ENCODE data around the gene TKTL2. TPM values are rescaled to one million over a fixed set of nuclear protein-coding genes. Genes with fewer than 3 reads are reported as not detected.

Gene TKTL2
- total and polyA plus RNA-seq, 10 of the 15 experiments (the other 5 are each of a cell fraction or from before 2014, with no cell fraction given), result 0.03 to 0.04 (median 0.03) TPM; not detected in 7

DNA sequence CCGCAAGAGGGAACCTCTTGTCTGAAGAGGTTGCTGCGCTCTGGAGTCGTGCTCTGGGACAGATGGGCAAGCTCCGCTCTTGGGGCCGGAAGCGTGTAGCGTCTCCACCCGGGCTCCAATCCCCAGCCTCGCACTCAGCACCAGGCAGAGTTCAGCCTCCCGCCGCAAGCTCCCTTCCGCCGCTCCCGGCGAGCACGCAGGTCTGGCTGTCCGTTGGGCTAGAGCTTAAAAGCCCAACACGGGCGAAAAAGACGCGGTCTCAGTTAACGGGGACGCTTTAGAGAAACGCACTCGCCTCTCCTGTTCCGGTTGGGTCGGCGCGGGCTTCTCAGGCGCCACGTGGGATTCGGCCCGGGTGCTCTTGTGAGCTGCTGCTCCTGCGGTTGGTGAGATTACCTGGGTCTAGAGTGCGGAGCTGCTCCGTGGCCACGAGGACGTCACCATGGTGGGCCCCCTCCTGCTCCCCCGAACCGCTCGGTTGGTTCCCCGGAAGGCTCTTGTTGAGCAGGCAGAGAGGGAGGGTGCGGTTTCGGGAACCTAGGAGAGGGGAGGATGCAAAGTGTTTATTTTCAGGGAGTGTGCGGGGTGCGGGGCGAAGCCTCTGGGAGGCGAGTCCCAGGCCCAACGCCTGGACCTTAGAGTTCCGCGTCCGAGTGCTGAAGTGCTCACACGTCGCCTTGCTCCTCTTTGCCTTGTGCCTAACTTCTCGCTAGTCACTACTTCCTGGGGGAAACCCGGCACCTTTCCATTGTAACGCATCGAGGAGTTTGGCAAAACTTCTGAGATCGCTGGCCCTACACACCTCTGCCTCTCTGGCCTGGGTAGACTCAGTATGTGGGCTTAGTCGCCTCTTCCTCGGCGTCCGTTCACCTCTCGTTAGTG lies 21.0 kb upstream of the TKTL2 start, which contains the start of gene TMA16 (continued):
- TF ChIP-seq MTA3 (IDR thresholded peaks at IDR 0.05; ENCODE audit: borderline replicate concordance, low read length), result peak; percentile 83; the same call in 1 of the 2 replicates
- TF ChIP-seq CHD4 (IDR thresholded peaks at IDR 0.05), result no peak
- TF ChIP-seq, protein P1, sequence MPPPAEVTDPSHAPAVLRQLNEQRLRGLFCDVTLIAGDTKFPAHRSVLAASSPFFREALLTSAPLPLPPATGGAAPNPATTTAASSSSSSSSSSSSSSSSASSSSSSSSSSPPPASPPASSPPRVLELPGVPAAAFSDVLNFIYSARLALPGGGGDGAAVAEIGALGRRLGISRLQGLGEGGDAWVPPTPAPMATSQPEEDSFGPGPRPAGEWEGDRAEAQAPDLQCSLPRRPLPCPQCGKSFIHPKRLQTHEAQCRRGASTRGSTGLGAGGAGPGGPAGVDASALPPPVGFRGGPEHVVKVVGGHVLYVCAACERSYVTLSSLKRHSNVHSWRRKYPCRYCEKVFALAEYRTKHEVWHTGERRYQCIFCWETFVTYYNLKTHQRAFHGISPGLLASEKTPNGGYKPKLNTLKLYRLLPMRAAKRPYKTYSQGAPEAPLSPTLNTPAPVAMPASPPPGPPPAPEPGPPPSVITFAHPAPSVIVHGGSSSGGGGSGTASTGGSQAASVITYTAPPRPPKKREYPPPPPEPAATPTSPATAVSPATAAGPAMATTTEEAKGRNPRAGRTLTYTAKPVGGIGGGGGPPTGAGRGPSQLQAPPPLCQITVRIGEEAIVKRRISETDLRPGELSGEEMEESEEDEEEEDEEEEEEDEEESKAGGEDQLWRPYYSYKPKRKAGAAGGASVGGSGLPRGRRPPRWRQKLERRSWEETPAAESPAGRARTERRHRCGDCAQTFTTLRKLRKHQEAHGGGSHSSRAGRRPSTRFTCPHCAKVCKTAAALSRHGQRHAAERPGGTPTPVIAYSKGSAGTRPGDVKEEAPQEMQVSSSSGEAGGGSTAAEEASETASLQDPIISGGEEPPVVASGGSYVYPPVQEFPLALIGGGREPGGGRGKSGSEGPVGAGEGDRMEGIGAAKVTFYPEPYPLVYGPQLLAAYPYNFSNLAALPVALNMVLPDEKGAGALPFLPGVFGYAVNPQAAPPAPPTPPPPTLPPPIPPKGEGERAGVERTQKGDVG (CRISPR knock-in tag; IDR thresholded peaks at IDR 0.05), result no peak
- 0 out of 2 replicates have a peak, but pooled peaks have one; percentile 19 for TF ChIP-seq SPI1 (IDR thresholded peaks at IDR 0.05; ENCODE audit: borderline replicate concordance, insufficient read depth, low read depth, low read length)
- no peak for TF ChIP-seq ZNF274 (IDR thresholded peaks at IDR 0.05; ENCODE audit: insufficient read depth, insufficient read length)
- peak; percentile 3 to 59; a peak in 1 of 3 replicates for TF ChIP-seq EGR1 (IDR thresholded peaks at IDR 0.05; ENCODE audit: borderline replicate concordance in 1 of 2, low read depth in 2 of 2, low read length in 2 of 2)
- no peak for TF ChIP-seq STAT3 (IDR thresholded peaks at IDR 0.05; ENCODE audit: low read depth, low read length)
- TF ChIP-seq MEF2B (IDR thresholded peaks at IDR 0.05; ENCODE audit: partially characterized antibody, poor library complexity, severe bottlenecking), result peak; percentile 27
- peak; percentile 79 for TF ChIP-seq CREB1 (IDR thresholded peaks at IDR 0.05; ENCODE audit: low read depth)
- no peak for TF ChIP-seq SREBF1 (IDR thresholded peaks at IDR 0.05; ENCODE audit: low read length)
- 0 out of 2 replicates have a peak, but pooled peaks have one; percentile 58 for TF ChIP-seq TCF7 (IDR thresholded peaks at IDR 0.05; ENCODE audit: borderline replicate concordance)
- TF ChIP-seq, protein P2, sequence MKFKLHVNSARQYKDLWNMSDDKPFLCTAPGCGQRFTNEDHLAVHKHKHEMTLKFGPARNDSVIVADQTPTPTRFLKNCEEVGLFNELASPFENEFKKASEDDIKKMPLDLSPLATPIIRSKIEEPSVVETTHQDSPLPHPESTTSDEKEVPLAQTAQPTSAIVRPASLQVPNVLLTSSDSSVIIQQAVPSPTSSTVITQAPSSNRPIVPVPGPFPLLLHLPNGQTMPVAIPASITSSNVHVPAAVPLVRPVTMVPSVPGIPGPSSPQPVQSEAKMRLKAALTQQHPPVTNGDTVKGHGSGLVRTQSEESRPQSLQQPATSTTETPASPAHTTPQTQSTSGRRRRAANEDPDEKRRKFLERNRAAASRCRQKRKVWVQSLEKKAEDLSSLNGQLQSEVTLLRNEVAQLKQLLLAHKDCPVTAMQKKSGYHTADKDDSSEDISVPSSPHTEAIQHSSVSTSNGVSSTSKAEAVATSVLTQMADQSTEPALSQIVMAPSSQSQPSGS (IDR thresholded peaks at IDR 0.05; ENCODE audit: low read length), result peak; percentile 45; the same call in 1 of the 2 replicates
- TF ChIP-seq NFXL1 (IDR thresholded peaks at IDR 0.05; ENCODE audit: borderline replicate concordance), result no peak
- TF ChIP-seq, protein P3, sequence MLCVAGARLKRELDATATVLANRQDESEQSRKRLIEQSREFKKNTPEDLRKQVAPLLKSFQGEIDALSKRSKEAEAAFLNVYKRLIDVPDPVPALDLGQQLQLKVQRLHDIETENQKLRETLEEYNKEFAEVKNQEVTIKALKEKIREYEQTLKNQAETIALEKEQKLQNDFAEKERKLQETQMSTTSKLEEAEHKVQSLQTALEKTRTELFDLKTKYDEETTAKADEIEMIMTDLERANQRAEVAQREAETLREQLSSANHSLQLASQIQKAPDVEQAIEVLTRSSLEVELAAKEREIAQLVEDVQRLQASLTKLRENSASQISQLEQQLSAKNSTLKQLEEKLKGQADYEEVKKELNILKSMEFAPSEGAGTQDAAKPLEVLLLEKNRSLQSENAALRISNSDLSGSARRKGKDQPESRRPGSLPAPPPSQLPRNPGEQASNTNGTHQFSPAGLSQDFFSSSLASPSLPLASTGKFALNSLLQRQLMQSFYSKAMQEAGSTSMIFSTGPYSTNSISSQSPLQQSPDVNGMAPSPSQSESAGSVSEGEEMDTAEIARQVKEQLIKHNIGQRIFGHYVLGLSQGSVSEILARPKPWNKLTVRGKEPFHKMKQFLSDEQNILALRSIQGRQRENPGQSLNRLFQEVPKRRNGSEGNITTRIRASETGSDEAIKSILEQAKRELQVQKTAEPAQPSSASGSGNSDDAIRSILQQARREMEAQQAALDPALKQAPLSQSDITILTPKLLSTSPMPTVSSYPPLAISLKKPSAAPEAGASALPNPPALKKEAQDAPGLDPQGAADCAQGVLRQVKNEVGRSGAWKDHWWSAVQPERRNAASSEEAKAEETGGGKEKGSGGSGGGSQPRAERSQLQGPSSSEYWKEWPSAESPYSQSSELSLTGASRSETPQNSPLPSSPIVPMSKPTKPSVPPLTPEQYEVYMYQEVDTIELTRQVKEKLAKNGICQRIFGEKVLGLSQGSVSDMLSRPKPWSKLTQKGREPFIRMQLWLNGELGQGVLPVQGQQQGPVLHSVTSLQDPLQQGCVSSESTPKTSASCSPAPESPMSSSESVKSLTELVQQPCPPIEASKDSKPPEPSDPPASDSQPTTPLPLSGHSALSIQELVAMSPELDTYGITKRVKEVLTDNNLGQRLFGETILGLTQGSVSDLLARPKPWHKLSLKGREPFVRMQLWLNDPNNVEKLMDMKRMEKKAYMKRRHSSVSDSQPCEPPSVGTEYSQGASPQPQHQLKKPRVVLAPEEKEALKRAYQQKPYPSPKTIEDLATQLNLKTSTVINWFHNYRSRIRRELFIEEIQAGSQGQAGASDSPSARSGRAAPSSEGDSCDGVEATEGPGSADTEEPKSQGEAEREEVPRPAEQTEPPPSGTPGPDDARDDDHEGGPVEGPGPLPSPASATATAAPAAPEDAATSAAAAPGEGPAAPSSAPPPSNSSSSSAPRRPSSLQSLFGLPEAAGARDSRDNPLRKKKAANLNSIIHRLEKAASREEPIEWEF (IDR thresholded peaks at IDR 0.05; ENCODE audit: insufficient replicate concordance, low read depth, low read length), result no peak
- TF ChIP-seq, protein P4, sequence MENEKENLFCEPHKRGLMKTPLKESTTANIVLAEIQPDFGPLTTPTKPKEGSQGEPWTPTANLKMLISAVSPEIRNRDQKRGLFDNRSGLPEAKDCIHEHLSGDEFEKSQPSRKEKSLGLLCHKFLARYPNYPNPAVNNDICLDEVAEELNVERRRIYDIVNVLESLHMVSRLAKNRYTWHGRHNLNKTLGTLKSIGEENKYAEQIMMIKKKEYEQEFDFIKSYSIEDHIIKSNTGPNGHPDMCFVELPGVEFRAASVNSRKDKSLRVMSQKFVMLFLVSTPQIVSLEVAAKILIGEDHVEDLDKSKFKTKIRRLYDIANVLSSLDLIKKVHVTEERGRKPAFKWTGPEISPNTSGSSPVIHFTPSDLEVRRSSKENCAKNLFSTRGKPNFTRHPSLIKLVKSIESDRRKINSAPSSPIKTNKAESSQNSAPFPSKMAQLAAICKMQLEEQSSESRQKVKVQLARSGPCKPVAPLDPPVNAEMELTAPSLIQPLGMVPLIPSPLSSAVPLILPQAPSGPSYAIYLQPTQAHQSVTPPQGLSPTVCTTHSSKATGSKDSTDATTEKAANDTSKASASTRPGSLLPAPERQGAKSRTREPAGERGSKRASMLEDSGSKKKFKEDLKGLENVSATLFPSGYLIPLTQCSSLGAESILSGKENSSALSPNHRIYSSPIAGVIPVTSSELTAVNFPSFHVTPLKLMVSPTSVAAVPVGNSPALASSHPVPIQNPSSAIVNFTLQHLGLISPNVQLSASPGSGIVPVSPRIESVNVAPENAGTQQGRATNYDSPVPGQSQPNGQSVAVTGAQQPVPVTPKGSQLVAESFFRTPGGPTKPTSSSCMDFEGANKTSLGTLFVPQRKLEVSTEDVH (IDR thresholded peaks at IDR 0.05; ENCODE audit: low read depth, partially characterized antibody), result peak; percentile 80
